Effector memory CD4-positive, alpha-beta T cell (primary cell): ENCODE measurements around the gene AMOTL1.
"Not testable (repeated sequence)": the region's sequence is repeated elsewhere in the genome, so short reads cannot be mapped to it uniquely, and the experiment has no call there.

Source experiments
- DNase-seq, 3 donors: peaks; one replicate each; pipeline ENCODE4 v3.0.0-alpha.2; 2020
- H3K27ac ChIP-seq: 2 replicates; pipeline ENCODE4 v1.7.0; 2013; ENCODE audit warnings: mild to moderate bottlenecking, low read length, moderate library complexity; ENCODE audit not compliant: insufficient read depth, poor library complexity, severe bottlenecking
- H3K27me3 ChIP-seq: replicated peaks from 2 replicates; pipeline ENCODE4 v1.7.0; 2013; ENCODE audit warnings: mild to moderate bottlenecking, low read length; ENCODE audit not compliant: insufficient read depth, control insufficient read depth, poor library complexity, severe bottlenecking
- H3K36me3 ChIP-seq: 2 replicates; pipeline ENCODE4 v1.7.0; 2013; ENCODE audit warnings: mild to moderate bottlenecking, low read length, moderate library complexity; ENCODE audit not compliant: control insufficient read depth, insufficient read depth
- H3K4me1 ChIP-seq: 2 replicates; pipeline ENCODE4 v1.7.0; 2013; ENCODE audit warnings: low read length, mild to moderate bottlenecking; ENCODE audit not compliant: control insufficient read depth, insufficient read depth, poor library complexity, severe bottlenecking
- H3K4me3 ChIP-seq: 2 replicates; pipeline ENCODE4 v1.7.0; 2013; ENCODE audit warnings: low read length, low read depth, mild to moderate bottlenecking; ENCODE audit not compliant: insufficient read depth, poor library complexity, severe bottlenecking
- H3K9me3 ChIP-seq: 2 replicates; pipeline ENCODE4 v1.7.0; 2013; ENCODE audit warnings: mild to moderate bottlenecking, low read length, moderate library complexity; ENCODE audit not compliant: control insufficient read depth

AMOTL1 gene

DNA sequence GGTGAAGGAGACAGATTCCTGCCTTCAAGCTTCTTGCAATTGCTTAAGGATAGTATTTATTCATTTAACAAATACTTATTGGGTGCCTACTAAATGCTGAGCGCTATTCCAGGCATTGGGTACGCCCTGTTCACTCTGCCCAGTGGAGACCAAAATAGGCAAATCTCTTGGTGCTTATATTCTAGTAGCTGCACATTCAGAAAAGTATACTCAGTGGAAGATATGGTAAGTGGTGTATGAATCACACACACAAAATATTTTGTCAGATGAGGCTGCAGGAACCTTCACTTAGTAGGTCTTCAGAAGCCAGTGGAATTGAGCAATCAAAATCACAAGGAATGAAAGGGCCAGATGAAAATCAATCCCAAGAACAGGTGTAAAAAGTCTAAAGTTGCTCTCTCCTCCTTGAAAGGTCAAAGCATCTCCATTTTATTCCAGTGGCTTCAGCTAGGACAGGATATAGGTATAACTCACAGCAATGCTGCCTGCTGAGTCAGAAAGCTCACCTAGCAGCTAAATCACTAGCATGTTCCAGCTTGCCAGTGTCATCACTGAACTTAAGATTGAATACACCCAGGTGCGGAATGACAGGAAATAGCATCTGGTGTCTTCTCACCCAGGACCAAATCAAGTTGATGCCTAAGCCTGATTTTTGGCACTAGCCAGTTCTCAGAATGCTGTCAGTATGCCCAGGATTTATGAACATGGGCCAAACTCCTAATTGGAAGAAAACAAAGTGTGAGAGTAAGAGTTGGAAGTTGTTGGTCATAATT, 83.9 kb downstream of the AMOTL1 start:
- no peak for DNase-seq

DNA sequence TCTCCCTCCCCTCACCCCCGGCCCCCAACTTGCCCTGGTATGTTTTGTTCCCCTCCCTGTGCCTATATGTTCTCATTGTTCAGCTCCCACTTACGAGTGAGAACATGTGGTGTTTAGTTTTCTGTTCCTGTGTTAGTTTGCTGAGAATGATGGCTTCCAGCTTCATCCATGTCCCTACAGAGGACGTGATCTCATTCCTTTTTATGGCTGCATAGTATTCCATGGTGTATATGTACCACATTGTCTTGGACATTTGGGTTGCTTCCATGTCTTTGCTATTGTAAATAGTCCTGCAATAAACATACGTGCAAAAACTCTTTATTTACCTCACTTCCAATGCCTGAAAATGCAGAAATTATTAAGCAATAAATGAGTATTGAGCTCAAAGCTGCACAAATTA, 85.1 kb downstream of the AMOTL1 start:
- DNase-seq, H3K27ac ChIP-seq, H3K27me3 ChIP-seq, H3K9me3 ChIP-seq, H3K4me1 ChIP-seq, H3K4me3 ChIP-seq, H3K36me3 ChIP-seq: not testable (repeated sequence)

More for the DNA sequence above, 83.9 kb downstream of the AMOTL1 start:
- H3K9me3 ChIP-seq: no peaks in the 10 kb centered on the region
- H3K4me1 ChIP-seq: no peaks in the 10 kb centered on the region
- no peak overlapping the region for H3K27ac ChIP-seq
- H3K27me3 ChIP-seq: no peaks in the 10 kb centered on the region
- no peak overlapping the region for H3K4me3 ChIP-seq
- no peaks in the 10 kb centered on the region for H3K36me3 ChIP-seq

DNA sequence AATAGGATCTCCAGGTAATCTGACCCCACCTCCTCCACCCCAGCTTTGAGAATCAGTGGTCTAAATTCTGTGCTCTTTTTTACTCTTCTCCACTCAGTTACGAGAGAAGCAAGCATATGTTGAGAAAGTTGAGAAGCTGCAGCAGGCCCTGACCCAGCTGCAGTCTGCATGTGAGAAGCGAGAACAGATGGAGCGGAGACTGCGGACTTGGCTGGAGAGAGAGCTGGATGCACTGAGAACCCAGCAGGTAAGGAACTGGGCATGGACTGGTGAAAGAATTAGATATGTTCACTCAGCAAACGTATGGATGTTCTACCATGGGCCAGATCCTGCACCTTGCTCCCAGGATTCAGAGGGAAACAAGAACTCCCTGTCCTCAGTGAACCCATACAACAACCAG, 85.7 kb downstream of the AMOTL1 start:
- Histone ChIP-seq H3K4me3 (no peak overlapping the region), H3K27me3 (no peaks in the 10 kb centered on the region), H3K4me1 (no peaks in the 10 kb centered on the region), H3K27ac (no peak overlapping the region), H3K9me3 (no peaks in the 10 kb centered on the region), H3K36me3 (no peaks in the 10 kb centered on the region)
- no peak for DNase-seq

DNA sequence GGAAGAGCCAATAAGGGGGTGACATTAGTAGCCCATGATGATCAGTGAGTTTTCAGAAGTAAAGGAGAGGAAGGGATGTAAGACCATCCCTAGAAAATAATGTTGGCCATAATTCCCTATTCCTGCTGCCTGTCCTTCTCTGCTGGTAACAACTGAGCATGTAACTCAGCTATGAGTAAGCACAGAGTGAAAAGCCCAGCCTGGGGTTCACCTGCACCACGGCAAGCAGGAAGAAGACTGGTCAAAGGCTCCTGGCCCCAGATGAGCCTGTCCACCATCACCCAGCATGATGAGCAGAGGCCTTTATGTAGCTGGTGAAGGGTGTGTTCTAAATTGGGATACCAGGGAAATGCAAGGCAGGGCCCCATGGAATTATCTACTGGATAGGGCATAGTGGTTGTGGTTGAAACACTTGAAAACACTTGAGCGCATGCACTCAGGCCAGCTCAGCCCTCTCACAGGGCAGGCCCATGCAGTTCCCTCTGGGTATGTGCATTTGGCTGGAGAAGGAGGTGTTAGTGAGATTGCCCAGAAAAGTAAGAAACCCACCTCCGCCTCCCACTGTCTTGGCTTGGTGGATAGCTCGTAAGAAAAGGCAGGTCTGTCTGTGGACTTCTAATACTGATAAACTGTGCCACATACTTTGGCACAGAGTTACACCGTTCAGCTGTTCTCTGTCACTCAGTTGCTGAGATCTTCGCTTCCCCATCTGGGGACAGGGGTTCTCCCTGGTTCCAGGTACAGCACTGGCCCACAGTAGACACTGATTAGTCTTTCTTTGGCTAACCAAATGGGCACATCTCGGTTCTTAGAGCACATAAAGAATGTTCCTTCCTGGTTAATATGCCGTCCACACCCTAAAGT, 86.8 kb downstream of the AMOTL1 start:
- no peak for DNase-seq
- no peaks in the 10 kb centered on the region for H3K36me3 ChIP-seq
- H3K27me3 ChIP-seq: no peaks in the 10 kb centered on the region
- no peaks in the 10 kb centered on the region for H3K9me3 ChIP-seq
- no peaks in the 10 kb centered on the region for H3K4me1 ChIP-seq
- H3K27ac ChIP-seq: no peak overlapping the region
- H3K4me3 ChIP-seq: no peak overlapping the region

DNA sequence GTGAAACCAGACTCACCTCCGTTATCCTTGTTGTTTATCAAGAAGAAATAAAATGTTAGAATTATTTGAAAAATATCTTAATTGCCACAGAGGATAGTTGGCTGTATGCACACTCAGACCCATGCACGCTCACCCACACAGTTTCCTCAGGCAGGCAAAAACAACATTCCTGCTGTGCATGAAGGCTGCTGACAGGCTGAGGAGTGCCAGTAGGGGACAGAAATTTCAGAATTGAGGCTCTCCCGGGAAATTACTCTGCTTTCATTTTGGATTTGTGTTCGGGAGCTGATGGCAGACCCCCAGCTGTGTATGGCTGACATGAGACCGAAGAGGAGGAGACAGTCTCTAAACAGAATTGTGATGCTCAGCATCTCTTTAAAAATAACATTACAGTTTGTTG, 87.5 kb downstream of the AMOTL1 start:
- H3K4me3 ChIP-seq: no peak overlapping the region
- H3K27ac ChIP-seq: no peak overlapping the region
- H3K36me3 ChIP-seq: no peaks in the 10 kb centered on the region
- no peaks in the 10 kb centered on the region for H3K9me3 ChIP-seq
- H3K27me3 ChIP-seq: no peaks in the 10 kb centered on the region
- no peak for DNase-seq
- H3K4me1 ChIP-seq: no peaks in the 10 kb centered on the region

DNA sequence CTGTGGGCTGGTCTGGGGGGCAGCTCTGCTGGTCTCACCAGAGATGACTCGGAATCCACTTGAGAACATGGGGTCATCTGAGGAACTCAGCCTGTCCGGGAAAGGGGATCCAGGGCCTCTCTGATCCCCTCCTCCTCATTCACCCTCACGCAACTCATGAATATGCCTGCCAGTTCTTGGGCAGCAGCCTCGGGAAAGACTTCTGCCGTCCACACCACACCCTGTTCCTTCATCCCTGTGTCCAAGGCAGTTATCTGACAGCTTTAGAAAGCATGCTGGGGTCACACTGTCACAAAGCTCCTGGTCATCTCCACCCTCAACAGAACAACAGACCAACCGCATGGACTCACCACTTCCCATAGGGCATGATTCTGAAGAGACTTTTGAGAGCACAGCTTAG, 88.3 kb downstream of the AMOTL1 start:
- Histone ChIP-seq H3K27me3 (no peaks in the 10 kb centered on the region), H3K4me3 (no peak overlapping the region), H3K4me1 (no peaks in the 10 kb centered on the region), H3K36me3 (no peaks in the 10 kb centered on the region), H3K9me3 (no peaks in the 10 kb centered on the region), H3K27ac (no peak overlapping the region)
- DNase-seq: no peak

DNA sequence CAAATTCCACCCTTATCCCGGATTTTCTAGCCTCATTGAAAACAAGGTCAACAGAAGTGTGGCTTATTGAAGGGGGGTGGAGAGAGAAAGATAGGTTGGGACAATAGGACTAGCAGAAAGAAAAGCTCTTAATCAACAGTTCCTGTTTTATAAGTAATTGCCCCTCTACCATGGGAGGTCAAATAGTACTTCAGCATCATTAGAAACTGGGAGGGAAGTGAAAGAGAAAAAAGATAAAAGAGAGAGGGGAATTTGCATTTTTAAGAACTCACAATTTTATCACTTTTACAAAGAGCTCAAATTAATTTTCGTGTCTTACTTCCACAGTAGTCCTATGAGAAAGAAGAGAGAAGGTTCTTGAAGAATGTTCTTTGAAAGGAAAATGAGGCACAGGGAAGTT, 89.2 kb downstream of the AMOTL1 start:
- H3K27ac ChIP-seq: no peak overlapping the region
- H3K36me3 ChIP-seq: no peaks in the 10 kb centered on the region
- no peak overlapping the region for H3K4me3 ChIP-seq
- no peaks in the 10 kb centered on the region for H3K4me1 ChIP-seq
- H3K27me3 ChIP-seq: no peaks in the 10 kb centered on the region
- DNase-seq: no peak
- H3K9me3 ChIP-seq: no peaks in the 10 kb centered on the region

DNA sequence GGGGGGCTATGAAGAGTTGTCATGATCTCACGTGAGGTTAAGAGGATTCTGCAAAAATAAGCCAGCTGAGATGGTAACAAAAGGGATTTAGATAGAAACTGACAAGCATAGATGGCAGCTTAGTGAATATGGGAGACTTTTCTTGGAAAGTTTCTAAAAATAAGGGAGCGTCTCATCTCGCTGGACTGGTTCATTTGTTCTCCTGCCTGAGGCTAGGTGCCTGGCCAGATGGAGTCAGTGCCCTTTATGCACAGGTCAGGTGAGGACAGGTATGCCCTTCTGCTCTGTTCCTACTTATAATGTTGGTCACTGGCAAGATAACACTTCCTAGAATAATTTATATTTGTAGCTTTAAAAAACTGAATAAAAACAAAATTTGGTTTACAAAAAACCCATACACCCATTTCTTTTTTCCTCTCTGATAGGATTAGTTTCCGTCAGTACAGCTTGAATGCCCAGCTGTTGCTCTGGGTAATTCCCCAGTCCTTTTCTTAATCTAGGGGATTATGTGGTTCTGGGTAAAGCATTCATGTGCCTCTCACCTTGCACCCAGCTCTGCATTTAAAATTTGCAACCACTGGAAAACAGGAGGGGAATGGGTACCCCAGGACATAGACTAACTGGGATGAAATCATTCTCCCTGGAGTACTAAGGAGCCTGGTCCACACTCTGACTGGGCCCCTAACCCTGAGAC, 90.0 kb downstream of the AMOTL1 start:
- no peaks in the 10 kb centered on the region for H3K4me1 ChIP-seq
- H3K36me3 ChIP-seq: no peaks in the 10 kb centered on the region
- DNase-seq: no peak
- no peak overlapping the region for H3K27ac ChIP-seq
- H3K9me3 ChIP-seq: no peaks in the 10 kb centered on the region
- no peak overlapping the region for H3K4me3 ChIP-seq
- no peaks in the 10 kb centered on the region for H3K27me3 ChIP-seq

DNA sequence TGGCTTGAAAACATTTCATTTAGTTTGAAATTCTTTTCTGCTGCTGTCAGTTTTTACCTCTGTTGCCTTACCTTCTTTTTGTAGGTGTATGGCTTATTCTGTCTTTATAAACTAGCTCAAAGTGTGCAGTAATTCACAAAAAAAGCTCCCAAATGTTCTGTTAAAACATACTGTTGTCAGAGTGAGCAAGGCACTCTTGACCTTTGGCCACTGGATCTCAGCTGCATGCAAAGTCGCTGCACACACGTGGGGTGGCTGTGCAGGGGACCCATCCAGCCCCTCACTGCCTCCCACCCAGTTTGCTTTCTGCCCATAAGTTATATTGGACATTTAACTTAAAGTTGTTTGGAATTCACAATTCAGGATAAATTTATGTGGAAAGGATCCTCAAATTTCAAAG, 92.2 kb downstream of the AMOTL1 start:
- no peaks in the 10 kb centered on the region for H3K36me3 ChIP-seq

More for the DNA sequence above, 92.2 kb downstream of the AMOTL1 start:
- DNase-seq: no peak
- Histone ChIP-seq H3K9me3 (no peaks in the 10 kb centered on the region), H3K4me3 (no peak overlapping the region), H3K27ac (no peak overlapping the region), H3K4me1 (no peaks in the 10 kb centered on the region), H3K27me3 (no peaks in the 10 kb centered on the region)
